Neural crest cell (in vitro differentiated cells): ENCODE measurements around the gene RAD17. TPM values are rescaled to one million over a fixed set of nuclear protein-coding genes. Genes with fewer than 3 reads are reported as not detected.

Experiments
- total RNA-seq: library from RNA; stranded (reverse); gene quantifications from 2 replicates; pipeline ENCODE4 v1.2.1, GENCODE V29; 2021

The RAD17 gene
- total RNA-seq, 1 donor from 2014 or later = 30.1 TPM

Other genes starting within 250 kb of the RAD17 start
- gene CCNB1, start 202.7 kb upstream of the RAD17 start, total RNA-seq = 252 and 262 TPM in 2 replicates
- gene CENPH, start 180.2 kb upstream of the RAD17 start, total RNA-seq = 56.1 and 59.8 TPM in 2 replicates
- 29.4 and 32.4 TPM in 2 replicates for gene CDK7, start 134.9 kb upstream of the RAD17 start, total RNA-seq
- 0.56 and 0.68 TPM in 2 replicates for gene CCDC125, start 37.0 kb upstream of the RAD17 start, total RNA-seq
- 41.1 and 44.1 TPM in 2 replicates for gene AK6, start 298 bp upstream of the RAD17 start, total RNA-seq
- gene TAF9, start 298 bp upstream of the RAD17 start, total RNA-seq = 50.0 and 55.3 TPM in 2 replicates
- gene MARVELD2, start 45.3 kb downstream of the RAD17 start, total RNA-seq = 0.36 and 0.68 TPM in 2 replicates
- 6.7 and 7.9 TPM in 2 replicates for gene OCLN, start 123.0 kb downstream of the RAD17 start, total RNA-seq
- 47.9 and 49.4 TPM in 2 replicates for gene GTF2H2C, start 190.4 kb downstream of the RAD17 start, total RNA-seq